Peyer's patch (tissue), 4 donors: ENCODE data around the gene DOK6.

Experiments
- POLR2A ChIP-seq, 2 donors: fragments of 450-650 bp; IDR thresholded peaks; one replicate each; pipeline ENCODE4 v1.5.1; 2017; ENCODE audit warnings: antibody characterized with exemption in 2 of 2, mild to moderate bottlenecking in 2 of 2, moderate library complexity in 2 of 2
- TF ChIP-seq, protein P1 (sequence below), 6 experiments: fragments of 450-650 bp in 4 of 6; fragments of 200-600 bp in 2 of 6; sonication (generic) in 1 of 6; IDR thresholded peaks; one replicate each; pipeline ENCODE4 v1.5.1; 2017 to 2019; ENCODE audit warnings: antibody characterized with exemption in 6 of 6, mild to moderate bottlenecking in 3 of 6, moderate library complexity in 1 of 6

- TF ChIP-seq, protein P1, sequence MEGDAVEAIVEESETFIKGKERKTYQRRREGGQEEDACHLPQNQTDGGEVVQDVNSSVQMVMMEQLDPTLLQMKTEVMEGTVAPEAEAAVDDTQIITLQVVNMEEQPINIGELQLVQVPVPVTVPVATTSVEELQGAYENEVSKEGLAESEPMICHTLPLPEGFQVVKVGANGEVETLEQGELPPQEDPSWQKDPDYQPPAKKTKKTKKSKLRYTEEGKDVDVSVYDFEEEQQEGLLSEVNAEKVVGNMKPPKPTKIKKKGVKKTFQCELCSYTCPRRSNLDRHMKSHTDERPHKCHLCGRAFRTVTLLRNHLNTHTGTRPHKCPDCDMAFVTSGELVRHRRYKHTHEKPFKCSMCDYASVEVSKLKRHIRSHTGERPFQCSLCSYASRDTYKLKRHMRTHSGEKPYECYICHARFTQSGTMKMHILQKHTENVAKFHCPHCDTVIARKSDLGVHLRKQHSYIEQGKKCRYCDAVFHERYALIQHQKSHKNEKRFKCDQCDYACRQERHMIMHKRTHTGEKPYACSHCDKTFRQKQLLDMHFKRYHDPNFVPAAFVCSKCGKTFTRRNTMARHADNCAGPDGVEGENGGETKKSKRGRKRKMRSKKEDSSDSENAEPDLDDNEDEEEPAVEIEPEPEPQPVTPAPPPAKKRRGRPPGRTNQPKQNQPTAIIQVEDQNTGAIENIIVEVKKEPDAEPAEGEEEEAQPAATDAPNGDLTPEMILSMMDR (IDR thresholded peaks at IDR 0.05) = no peak
- no peak for TF ChIP-seq POLR2A (IDR thresholded peaks at IDR 0.05)
Measured at GRCh38 chr18:69866212-69866611, 465.5 kb downstream of the DOK6 start.
